Measurements from ENCODE around the gene PER1. TPM values are rescaled to one million over a fixed set of nuclear protein-coding genes. Genes with fewer than 3 reads are reported as not detected.

PER1 gene
- total and polyA plus RNA-seq, 2 of the 13 experiments (the other 11 are each of a cell fraction or from before 2014, with no cell fraction given) = 2.6 to 3.6 TPM

GRCh38 chr17:8141045-8141444, 11.2 kb downstream of the PER1 start:
- TF ChIP-seq ZNF792 (CRISPR knock-in tag; IDR thresholded peaks at IDR 0.05) (no peak), ZNF383 (CRISPR knock-in tag; IDR thresholded peaks at IDR 0.05; ENCODE audit: borderline replicate concordance) (no peak), PHF21A (CRISPR knock-in tag; IDR thresholded peaks at IDR 0.05) (no peak), TERF1 (CRISPR knock-in tag; IDR thresholded peaks at IDR 0.05) (no peak), ZNF510 (CRISPR knock-in tag; IDR thresholded peaks at IDR 0.05; ENCODE audit: low read depth) (no peak), DPF2 (CRISPR knock-in tag; IDR thresholded peaks at IDR 0.05; ENCODE audit: borderline replicate concordance, low read depth) (no peak), KDM6A (CRISPR knock-in tag; IDR thresholded peaks at IDR 0.05; ENCODE audit: low read depth) (no peak), ZFP36L2 (CRISPR knock-in tag; IDR thresholded peaks at IDR 0.05) (no peak), ZGPAT (CRISPR knock-in tag; IDR thresholded peaks at IDR 0.05) (no peak), ZNF503 (CRISPR knock-in tag; IDR thresholded peaks at IDR 0.05) (no peak), NCOA1 (CRISPR knock-in tag; IDR thresholded peaks at IDR 0.05) (no peak), RCOR2 (CRISPR knock-in tag; IDR thresholded peaks at IDR 0.05) (no peak), ZNF382 (CRISPR knock-in tag; IDR thresholded peaks at IDR 0.05; ENCODE audit: borderline replicate concordance) (no peak), CBX5 (CRISPR knock-in tag; IDR thresholded peaks at IDR 0.05; ENCODE audit: borderline replicate concordance) (no peak), POGZ (CRISPR knock-in tag; IDR thresholded peaks at IDR 0.05) (no peak), MAFK (conservative IDR thresholded peaks at IDR 0.05 in 1 of 2, IDR thresholded peaks at IDR 0.05 in 1 of 2; ENCODE audit: low read length in 2 of 2) (no peak)
- ChIA-PET POLR2A (interaction anchor here (1.0 to 3.2 kb wide), 3 partner anchors 13 to 23 kb away, joined by 3 to 18 read pairs (median 4); no protein-coding TSS in a partner anchor), CTCF (ENCODE audit: low intra/inter-chr PET ratio, low total read pairs) (no interaction called here)
- FAIRE-seq (no peak), ATAC-seq (no peak), DNase-seq (ENCODE audit: low spot score) (no peak)
- BruUV-seq (replicated peaks) = no TSS peak
- Histone ChIP-seq H3K27me3 (ENCODE audit: control insufficient read depth in 1 of 2, insufficient read depth in 2 of 2, low read length in 2 of 2) (no peaks in the 10 kb centered on the region; a peak in 1 of 5 replicates), H3K36me3 (replicated peaks in 1 of 2; ENCODE audit: control insufficient read depth in 1 of 2, insufficient read depth in 2 of 2, low read length in 2 of 2) (peaks cover 3 to 16% of the 10 kb centered on the region in 2 experiments; a peak in 4 of 5 replicates), H3K4me2 (ENCODE audit: low read depth, low read length) (no peak overlapping the region), H3K4me1 (ENCODE audit: insufficient read depth, low read length) (peaks cover 29% of the 10 kb centered on the region), H3K9me3 (ENCODE audit: low read length) (no peaks in the 10 kb centered on the region), H3K9ac (ENCODE audit: insufficient read depth, low read depth, low read length) (no peak overlapping the region), H3K79me2 (ENCODE audit: insufficient read depth, low read length) (no peaks in the 10 kb centered on the region), H3K27ac (ENCODE audit: extremely low read length, insufficient read depth, low read length) (no peak overlapping the region), H4K20me1 (ENCODE audit: insufficient read depth, low read length) (0 out of 2 replicates have a peak, but pooled peaks cover 3% of the 10 kb centered on the region), H2AFZ (ENCODE audit: low read length) (no peak overlapping the region), H3K4me3 (replicated peaks in 1 of 3; ENCODE audit: insufficient read depth in 1 of 3, low read depth in 2 of 3, low read length in 3 of 3) (no peak overlapping the region)
- in situ Hi-C loops (cut with HindIII; ENCODE audit: extremely low pct_ligation_motif_present, low pct_unique_long_range_greater_than_20kb) (no loop called here), intact Hi-C loops (cut with micrococcal nuclease; ENCODE audit: unreplicated experiment) (no loop called here)
- 98% methylated on average over 5 of the region's 7 CpGs for WGBS (ENCODE audit: low lambda C conversion rate)

Measured in HepG2 (cell line).